Measurements from ENCODE around the gene NLRP5. TPM values are rescaled to one million over a fixed set of nuclear protein-coding genes. Genes with fewer than 3 reads are reported as not detected.

NLRP5 gene
- polyA plus RNA-seq, 2 of the 4 experiments (the other 2 are of a cell fraction) = not detected

GRCh38 chr19:56071151-56071550 is 84.6 kb downstream of the NLRP5 start:
- H3K27ac ChIP-seq = no peak overlapping the region
- 33% methylated on average over 4 of the region's 4 CpGs for WGBS (ENCODE audit: missing lambda C conversion rate)
- DNase-seq (ENCODE audit: low read depth in 1 of 2, low spot score in 1 of 2) = no peak
- H3K4me2 ChIP-seq = no peak overlapping the region
- ChIA-PET CTCF (interaction anchor here (0.6 to 3.2 kb wide), 6 partner anchors 13 to 262 kb away, joined by 3 to 16 read pairs (median 4); no protein-coding TSS in a partner anchor), POLR2A (no interaction called here)
- no peak overlapping the region for H3K4me3 ChIP-seq
- peaks cover 10% of the 10 kb centered on the region; the same call in 1 of the 3 replicates for H3K9me3 ChIP-seq
- H3K4me1 ChIP-seq = no peaks in the 10 kb centered on the region
- ATAC-seq = peak in 1 of 2 experiments; percentile 42; a peak in 3 of 6 replicates
- TF ChIP-seq CTCF (IDR thresholded peaks at IDR 0.05) = 0 out of 3 replicates have a peak, but pooled peaks have one; percentile 13
- no peak for TF ChIP-seq NFE2L2 (conservative IDR thresholded peaks at IDR 0.05; ENCODE audit: low read length)
- peak in 1 of 2 experiments; percentile 33; a peak in 2 of 5 replicates for TF ChIP-seq RAD21 (conservative IDR thresholded peaks at IDR 0.05 in 1 of 2, IDR thresholded peaks at IDR 0.05 in 1 of 2)
- no peak for TF ChIP-seq POLR2A (IDR thresholded peaks at IDR 0.05; ENCODE audit: low read length)
- FAIRE-seq = no peak

GRCh38 chr19:56076498-56076897 is 89.9 kb downstream of the NLRP5 start:
- CTCF ChIA-PET = interaction anchor here (0.6 to 5.5 kb wide), 31 partner anchors 8 to 278 kb away, joined by 3 to 48 read pairs (median 4); partner anchors contain the start of gene GALP
- ATAC-seq = peak; percentile 57 to 81
- Histone ChIP-seq H3K4me2 (no peak overlapping the region), H3K9me3 (0 out of 3 replicates have a peak, but pooled peaks cover 2% of the 10 kb centered on the region), H3K27ac (no peak overlapping the region), H3K4me3 (no peak overlapping the region), H3K4me1 (no peaks in the 10 kb centered on the region)
- DNase-seq (ENCODE audit: low read depth in 1 of 2, low spot score in 1 of 2) = peak; percentile 61 to 70
- POLR2A ChIA-PET = no interaction called here
- FAIRE-seq = no peak
- 12% methylated on average over 5 of the region's 5 CpGs for WGBS (ENCODE audit: missing lambda C conversion rate)
- TF ChIP-seq CTCF (IDR thresholded peaks at IDR 0.05) = peak; percentile 71
- no peak for TF ChIP-seq MAX (IDR thresholded peaks at IDR 0.05)
- TF ChIP-seq SMC3 (IDR thresholded peaks at IDR 0.05) = peak; percentile 63; the same call in 2 of the 3 replicates
- peak; percentile 70 to 83 for TF ChIP-seq RAD21 (conservative IDR thresholded peaks at IDR 0.05 in 1 of 2, IDR thresholded peaks at IDR 0.05 in 1 of 2)

GRCh38 chr19:56079609-56080008 is 93.0 kb downstream of the NLRP5 start:
- H3K27ac ChIP-seq = no peak overlapping the region
- POLR2A ChIA-PET = no interaction called here
- DNase-seq (ENCODE audit: low read depth in 1 of 2, low spot score in 1 of 2) (no peak), FAIRE-seq (no peak), ATAC-seq (no peak)
- H3K4me1 ChIP-seq = no peaks in the 10 kb centered on the region
- 0 out of 3 replicates have a peak, but pooled peaks cover 2% of the 10 kb centered on the region for H3K9me3 ChIP-seq
- H3K4me2 ChIP-seq = no peak overlapping the region
- CTCF ChIA-PET = interaction anchor here (1.2 to 2.4 kb wide), 5 partner anchors 12 to 270 kb away, joined by 3 to 12 read pairs (median 4); no protein-coding TSS in a partner anchor
- H3K4me3 ChIP-seq = no peak overlapping the region
- 55% methylated on average over 7 of the region's 7 CpGs for WGBS (ENCODE audit: missing lambda C conversion rate)
- TF ChIP-seq MAX (IDR thresholded peaks at IDR 0.05) = no peak
- no peak for TF ChIP-seq PHF8 (IDR thresholded peaks at IDR 0.05; ENCODE audit: borderline replicate concordance, low read depth)
- TF ChIP-seq NFE2L2 (conservative IDR thresholded peaks at IDR 0.05; ENCODE audit: low read length) = no peak
- TF ChIP-seq GATA3 (IDR thresholded peaks at IDR 0.05; ENCODE audit: borderline replicate concordance) = no peak
- no peak for TF ChIP-seq HOXA7 (CRISPR knock-in tag; IDR thresholded peaks at IDR 0.05)
- TF ChIP-seq PBX3 (IDR thresholded peaks at IDR 0.05) = no peak
- no peak for TF ChIP-seq USF2 (IDR thresholded peaks at IDR 0.05)
- no peak for TF ChIP-seq BCL3 (IDR thresholded peaks at IDR 0.05)
- no peak for TF ChIP-seq HOXB5 (CRISPR knock-in tag; IDR thresholded peaks at IDR 0.05)
- no peak for TF ChIP-seq ELK1 (IDR thresholded peaks at IDR 0.05; ENCODE audit: low read depth, low read length)
- no peak for TF ChIP-seq REST (IDR thresholded peaks at IDR 0.05)
- TF ChIP-seq SMC3 (IDR thresholded peaks at IDR 0.05) = no peak
- TF ChIP-seq NR3C1 (IDR thresholded peaks at IDR 0.05) = no peak
- TF ChIP-seq ZSCAN20 (CRISPR knock-in tag; IDR thresholded peaks at IDR 0.05) = no peak
- TF ChIP-seq RARB (CRISPR knock-in tag; IDR thresholded peaks at IDR 0.05) = no peak
